NB4 (cell line): ENCODE results near the gene MAPKAPK2.

Experiments used
- MYC ChIP-seq: IDR thresholded peaks from 2 replicates; pipeline ENCODE4 v1.6.1; 2011; ENCODE audit warnings: low read depth, low read length
- POLR2A ChIP-seq: IDR thresholded peaks from 2 replicates; pipeline ENCODE4 v1.6.1; 2011; ENCODE audit warnings: mild to moderate bottlenecking; ENCODE audit not compliant: insufficient read length; ENCODE audit errors: extremely low read depth
- TF ChIP-seq, protein P1 (sequence below): IDR thresholded peaks from one replicate; pipeline ENCODE4 v1.5.1; 2012; ENCODE audit warnings: low read depth, low read length
- TF ChIP-seq, protein P2 (sequence below): IDR thresholded peaks from 2 replicates; pipeline ENCODE4 v1.6.1; 2011; ENCODE audit warnings: low read depth, low read length

DNA sequence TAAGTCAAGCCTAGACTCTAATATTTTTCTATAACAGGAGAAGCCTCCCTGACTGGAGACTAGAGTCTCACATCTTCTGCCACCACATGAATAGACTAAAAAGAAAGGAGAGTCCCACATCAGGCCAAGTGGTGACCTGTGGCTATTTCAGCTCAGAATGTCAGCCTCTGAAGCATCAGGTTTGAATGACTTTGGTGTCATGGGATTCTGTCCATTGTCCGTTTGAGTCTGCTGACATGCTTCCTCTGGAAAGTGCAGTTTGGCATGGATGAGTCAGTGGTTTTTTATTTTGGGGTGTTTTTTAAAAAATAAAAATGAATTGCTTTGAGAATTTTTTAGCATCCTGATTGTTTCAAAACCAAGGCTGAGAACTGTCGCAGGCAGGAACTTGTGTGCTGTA lies 29.9 kb upstream of the MAPKAPK2 start:
- TF ChIP-seq POLR2A (no peak), MYC (no peak)
- TF ChIP-seq, protein P1, sequence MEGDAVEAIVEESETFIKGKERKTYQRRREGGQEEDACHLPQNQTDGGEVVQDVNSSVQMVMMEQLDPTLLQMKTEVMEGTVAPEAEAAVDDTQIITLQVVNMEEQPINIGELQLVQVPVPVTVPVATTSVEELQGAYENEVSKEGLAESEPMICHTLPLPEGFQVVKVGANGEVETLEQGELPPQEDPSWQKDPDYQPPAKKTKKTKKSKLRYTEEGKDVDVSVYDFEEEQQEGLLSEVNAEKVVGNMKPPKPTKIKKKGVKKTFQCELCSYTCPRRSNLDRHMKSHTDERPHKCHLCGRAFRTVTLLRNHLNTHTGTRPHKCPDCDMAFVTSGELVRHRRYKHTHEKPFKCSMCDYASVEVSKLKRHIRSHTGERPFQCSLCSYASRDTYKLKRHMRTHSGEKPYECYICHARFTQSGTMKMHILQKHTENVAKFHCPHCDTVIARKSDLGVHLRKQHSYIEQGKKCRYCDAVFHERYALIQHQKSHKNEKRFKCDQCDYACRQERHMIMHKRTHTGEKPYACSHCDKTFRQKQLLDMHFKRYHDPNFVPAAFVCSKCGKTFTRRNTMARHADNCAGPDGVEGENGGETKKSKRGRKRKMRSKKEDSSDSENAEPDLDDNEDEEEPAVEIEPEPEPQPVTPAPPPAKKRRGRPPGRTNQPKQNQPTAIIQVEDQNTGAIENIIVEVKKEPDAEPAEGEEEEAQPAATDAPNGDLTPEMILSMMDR: no peak
- TF ChIP-seq, protein P2, sequence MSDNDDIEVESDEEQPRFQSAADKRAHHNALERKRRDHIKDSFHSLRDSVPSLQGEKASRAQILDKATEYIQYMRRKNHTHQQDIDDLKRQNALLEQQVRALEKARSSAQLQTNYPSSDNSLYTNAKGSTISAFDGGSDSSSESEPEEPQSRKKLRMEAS: no peak
